SHP77 (cell line): Measurements from ENCODE around the gene CKAP2L.

Experiments
- DNase-seq, 2 experiments: peaks; one replicate each; lab custom pipeline; 2025; lab: John Stamatoyannopoulos, UW

CKAP2L gene

DNA sequence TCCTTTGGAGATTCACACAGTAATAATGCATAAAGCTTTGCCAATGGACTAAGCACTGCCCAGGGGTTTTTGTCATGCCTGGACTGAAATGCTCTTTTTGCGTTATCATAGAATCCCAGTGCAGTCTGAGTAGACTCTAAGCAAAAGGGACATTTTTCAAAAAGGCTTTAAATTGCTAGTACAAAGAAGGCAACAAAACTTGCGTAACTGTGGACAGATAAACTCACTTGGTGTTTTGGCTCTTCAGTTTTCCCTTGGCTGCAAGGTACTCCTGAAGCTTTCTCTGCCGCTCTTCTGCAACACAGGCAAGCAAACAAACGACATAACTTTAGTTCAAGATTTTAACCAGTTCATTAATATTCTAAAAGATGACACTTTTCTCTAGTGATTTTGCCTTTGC is 2.1 kb downstream of the CKAP2L start:
- DNase-seq, result no peak

DNA sequence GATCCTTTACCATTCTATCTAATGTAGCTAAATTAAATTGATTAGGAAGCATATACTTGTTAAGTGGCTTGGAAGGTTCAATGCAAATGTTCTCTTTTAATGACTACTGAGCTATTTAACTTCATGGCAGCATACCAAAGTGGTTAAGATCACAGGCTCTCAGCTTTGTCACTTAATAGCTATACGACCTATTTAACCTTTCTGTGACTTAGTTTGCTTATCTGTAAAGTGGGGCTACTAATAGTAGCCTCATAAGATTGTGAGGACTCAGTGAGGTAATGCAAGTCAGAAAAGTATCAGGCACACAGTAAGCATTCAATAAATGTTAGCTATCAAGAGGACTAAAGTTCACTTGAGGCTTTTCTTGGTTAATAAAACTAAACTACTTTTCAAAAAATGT is 4.3 kb downstream of the CKAP2L start:
- DNase-seq, result no peak

DNA sequence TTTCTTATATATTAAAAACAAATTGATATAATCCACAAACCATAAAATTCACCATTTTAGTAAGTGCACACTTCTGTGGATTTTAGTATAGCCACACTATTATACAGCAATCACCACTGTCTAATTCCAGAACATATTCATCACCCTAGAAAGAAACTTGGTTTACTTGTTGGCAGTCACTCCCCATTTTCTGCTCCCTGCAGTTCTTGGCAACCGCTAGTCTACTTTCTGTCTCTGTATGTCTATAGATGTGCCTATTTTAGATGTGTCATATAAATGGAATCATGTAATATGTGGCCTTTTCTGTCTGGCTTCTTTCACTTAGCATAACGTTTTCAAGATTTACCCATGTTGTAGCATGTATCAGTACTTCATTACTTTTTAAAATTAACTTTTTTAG is 5.7 kb downstream of the CKAP2L start:
- DNase-seq, result no peak

DNA sequence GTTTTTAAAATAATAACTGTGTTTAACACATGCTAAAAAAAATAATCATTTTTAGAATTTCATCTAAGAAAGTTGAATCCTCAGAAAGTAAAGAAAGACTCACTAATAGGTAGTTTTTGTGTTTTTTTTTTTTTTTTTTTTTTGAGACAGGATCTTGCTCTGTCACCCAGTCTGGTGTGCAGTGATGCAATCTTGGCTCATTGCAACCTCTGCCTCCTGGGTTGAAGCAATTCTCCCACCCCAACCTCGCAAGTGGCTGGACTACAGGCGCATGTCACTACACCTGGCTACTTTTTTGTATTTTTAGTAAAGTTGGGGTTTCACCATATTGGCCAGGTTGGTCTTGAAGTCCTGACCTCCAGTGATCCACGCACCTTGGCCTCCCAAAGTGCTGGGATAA is 7.1 kb downstream of the CKAP2L start:
- no peak for DNase-seq

DNA sequence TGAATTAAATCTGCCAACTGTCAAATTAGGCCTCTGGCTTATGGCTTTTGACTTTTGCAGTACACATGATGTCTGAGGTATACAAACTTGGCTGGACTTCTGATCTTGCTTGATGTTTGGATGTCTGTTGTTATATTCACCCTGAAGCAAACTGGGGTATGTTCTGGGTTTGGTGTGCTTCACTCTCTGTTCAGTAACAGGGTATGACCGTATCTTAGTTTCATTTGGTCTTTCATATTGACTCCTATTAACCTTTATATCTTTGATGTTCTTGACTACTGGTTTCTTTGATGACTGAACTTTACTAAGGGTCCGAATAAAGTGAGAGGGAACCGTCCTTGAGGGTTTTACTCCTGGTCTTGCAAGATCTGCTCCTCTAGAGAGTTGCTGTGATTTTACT is 8.2 kb downstream of the CKAP2L start:
- DNase-seq, result no peak

DNA sequence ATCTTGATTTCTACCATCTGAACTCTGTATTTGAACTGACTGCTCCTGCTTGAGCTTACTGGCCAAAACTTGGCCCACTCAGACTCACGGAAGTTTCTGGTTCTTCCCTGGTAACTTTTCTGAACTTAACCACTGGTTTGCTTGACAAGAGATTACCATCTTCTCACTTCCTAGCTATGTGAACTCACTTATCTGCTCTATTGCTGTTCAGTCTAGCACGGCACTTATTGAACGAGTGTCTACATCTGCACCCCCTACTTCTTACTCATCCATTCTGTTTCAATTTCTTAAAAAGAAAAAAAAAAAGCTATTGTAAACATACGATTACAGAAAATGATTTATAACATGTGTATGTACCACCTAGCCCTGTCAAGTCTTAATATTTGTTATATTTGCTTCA is 9.0 kb downstream of the CKAP2L start:
- DNase-seq, result no peak

DNA sequence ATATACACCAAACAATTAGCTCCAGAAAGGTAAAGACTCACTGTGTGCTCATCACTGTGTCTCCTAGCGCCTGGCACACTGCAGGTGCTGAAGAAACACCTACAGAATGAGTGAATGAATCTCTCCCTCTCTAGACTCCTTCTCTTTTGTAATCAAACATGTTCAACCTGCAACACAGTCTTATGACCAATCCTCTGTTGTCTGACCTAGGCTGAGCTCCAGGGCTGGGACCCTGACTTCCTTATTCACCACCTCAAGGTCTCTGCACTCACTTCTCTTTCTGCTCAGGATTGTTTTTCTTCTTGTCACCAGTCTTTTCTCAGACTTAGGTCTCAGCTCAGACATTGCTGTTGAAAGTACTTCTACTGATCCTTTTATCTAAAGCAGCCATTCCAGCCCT is 9.8 kb downstream of the CKAP2L start:
- no peak for DNase-seq

DNA sequence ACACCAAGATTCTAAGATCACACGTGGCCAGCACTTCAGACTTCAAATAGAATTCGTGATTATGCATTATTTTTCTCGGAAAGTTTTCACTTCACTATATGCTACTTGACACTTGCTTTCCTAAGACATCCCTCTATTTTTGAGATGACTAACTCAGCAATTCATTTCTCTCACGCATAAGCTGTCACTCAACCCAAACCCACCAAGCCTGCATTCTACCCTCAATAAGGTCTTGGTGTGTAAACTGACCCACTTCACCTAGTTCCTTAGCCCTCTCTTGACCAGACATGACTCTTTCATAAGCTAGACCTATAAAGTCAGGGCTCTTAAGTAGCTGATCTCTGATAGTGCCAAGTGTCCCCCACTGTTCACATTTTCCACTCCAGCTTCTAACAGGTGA is 11.7 kb downstream of the CKAP2L start:
- no peak for DNase-seq

DNA sequence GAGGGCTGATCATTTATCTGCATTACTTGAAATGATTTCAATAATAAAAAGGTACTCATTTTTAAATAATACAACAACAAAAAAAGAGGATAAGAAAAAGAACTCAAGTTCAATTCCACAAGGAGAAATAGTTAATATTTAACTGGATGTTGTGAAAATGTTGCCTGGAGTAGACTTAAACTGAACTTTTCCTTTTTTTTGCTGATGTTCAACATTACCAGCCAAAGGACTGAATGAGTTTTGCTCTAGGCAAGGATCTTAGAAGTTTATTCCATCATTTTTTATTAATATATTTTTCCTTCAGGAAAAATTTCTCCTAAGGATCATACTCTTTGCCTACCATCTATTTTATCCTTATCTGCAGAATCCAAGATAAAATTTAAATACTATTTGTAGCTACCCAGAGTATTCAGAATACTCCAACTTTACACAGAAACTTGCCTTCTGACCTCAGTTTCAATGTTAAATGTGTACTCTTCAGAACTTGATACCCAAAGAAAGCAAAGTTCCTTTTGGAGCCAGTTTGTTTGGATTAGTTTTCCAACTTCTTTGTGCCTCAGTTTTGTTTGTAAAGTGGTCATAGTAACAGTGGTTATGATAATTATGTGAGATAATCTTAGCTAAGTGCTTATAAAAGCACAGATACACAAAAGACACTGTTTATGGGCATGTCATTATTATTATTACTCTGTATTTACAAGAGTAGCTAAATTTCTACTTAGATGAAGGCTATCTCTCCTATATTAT is 12.8 kb downstream of the CKAP2L start:
- DNase-seq, result no peak

DNA sequence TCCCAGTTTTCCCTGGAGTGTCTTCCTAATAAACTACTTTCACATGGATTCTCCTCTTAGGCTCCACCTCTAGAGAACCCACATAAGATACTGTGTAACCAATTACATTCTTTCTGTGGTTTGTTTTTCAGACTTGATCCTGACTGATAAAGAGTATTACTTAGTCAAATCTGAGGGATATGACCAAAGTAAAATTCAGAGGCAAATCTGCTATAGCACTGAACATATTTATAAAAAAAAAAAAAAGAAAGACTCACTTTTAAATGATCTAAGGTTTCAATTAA is 13.9 kb downstream of the CKAP2L start:
- no peak for DNase-seq

DNA sequence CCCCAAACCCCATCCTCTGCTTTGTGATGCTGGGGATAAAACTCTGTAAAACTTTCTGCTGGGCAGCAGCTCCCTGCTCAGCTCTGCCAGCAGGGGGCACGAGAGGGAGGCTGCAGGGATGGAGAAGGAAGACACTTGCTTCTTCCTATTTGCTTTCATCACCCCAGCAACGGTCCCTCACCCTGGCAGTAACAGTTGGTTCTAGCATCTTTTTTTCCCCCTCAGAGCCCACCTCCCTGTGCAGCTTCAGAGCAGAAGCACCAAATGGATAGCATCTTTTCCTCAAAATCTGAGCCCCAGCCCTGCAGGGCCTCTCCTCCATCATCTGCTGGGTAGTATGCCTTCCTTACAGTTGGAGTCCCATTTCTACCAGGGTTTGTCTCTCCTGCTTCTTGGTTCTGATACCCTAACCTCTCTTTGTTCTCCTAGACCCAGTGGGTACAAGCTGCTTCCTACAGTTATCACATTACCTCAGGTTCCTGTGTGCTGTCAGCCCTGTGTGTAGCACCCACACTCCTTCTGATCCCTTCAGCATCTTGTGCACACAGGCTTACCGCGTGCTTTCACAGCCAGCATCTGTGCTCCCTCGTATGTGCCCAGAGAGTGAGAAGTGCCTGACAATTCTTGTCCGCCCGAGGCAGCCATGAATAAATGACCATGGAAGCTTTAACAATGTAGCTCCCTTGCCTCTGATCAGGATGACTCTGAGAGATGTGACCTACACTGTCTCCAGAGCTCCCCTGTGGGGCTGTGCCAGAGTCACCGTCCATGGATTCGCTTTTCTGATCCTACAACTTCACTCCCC is 14.5 kb downstream of the CKAP2L start:
- DNase-seq, result peak; percentile 27 to 60

DNA sequence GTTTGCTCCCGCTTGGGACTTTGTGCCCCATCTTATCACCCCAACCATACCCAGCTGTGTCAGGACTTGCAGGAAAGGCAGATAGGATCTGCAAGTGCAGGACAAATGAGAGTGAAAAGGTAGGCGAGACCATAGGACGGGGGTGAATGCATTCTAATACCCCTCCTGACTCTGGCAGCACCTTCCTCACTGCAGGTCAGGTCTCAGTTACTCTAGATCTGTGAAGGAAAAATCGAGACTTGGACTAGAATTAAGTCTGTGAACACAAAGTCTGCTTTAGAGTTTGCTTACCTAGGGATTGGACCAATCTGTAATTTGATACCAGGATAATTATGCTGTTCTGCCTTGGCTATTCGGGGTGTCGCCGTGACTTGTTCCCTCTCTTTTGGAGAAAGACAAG is 23.9 kb downstream of the CKAP2L start:
- no peak for DNase-seq

DNA sequence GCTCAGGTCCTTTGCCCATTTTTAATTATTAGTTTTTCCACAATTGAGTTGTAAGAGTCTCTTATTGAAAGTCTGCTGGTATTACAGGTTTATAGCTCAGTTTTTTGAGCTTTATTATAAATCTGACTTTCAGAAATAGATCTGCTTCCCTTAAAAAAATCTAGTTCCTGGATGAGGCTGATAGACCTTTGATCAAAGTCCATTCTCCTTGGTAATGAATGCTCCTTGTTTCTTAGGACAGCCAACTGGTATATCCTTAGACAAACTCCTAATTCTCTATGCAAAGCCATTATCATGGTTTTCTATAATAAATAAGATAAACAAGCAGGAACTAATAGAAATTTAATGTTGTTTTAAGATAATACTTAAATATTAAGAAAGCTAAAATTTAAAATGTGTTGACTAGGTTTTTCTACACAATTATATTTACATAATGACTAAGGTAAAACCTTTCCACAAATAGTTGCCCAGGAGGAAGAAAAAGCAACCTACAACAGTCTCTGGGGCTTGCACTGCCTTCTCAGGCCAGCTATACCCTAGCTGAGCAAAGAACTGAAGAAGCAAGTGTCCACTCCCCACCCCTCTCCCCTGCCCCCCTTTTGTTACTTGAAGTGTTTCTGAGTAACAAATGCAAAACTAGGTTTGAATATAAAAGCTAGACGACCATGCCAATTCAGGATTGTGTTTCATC is 26.7 kb downstream of the CKAP2L start:
- DNase-seq, result no peak

DNA sequence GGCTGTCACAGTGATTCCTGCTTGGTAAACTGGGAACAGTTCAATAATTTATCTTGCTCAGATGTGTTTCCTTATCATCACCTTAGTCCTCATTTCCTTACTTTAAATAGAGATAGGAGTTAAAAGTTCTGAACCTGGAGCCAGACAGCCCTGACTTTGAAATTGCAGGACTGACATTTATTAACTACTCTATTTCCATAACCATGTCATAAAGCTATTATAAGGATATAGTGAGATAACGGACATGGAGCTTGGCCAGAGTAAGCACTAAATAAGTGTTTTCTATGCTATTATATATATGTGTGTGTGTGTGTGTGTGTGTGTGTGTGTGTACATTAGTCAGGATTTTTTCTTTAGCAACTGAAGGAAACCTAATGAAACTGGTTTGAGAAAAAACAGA is 30.5 kb downstream of the CKAP2L start:
- DNase-seq, result no peak

DNA sequence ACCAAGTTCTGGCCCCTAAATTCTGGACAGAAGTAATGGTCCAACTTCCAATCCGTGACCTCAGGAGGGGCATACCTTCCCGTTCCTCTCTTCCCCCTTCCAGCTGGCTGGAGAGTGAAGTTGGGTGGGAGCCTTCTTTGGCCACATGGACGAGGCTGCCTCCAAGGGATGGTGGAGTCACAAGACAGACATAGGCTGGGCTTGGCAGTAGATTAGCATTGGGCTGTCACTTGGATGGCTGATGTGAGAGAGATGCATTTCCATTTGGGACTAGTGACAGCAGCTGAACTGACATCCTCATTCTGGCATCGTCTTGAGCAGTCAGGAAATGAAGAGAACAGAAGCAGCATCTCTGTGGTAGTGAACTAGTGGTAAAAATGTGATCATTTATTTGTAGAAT is 31.0 kb downstream of the CKAP2L start:
- DNase-seq, result no peak

DNA sequence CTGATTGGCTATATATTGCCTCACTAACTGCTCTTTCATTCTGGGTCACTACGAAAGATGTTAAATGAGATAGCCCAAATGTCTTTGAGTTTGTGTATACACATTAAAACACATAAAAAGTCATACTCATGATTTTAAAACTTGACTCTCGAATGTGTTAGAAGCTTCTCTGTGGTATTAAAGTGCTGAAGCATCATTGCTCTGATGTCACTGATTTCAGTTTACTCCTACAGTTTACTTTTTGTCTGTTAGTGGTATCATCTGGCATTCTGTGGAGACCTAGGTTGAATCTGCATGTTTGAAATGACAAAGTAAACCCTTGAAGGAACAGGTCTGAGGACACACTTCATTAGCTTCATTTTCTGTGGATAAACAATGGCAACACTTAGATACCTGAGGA is 32.9 kb downstream of the CKAP2L start:
- DNase-seq, result no peak

DNA sequence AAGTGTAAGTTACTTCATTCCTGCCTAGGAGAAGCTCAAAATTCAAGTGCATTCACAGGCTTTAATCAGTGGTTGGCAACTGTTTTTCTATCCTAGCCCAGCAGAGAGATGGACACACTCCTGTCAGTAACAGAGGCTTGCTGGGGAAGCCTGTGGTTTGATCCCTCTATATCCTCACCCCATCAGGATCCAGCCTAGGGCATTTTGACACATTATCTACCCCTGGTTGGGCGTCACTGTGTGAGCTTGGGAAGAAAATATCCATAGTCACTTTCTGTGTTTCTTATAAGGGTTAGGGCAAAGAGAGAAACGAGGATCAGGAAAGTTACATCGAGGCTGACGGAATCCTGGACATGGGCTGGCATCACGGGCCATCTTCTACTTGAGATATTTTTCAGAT is 33.6 kb downstream of the CKAP2L start:
- no peak for DNase-seq

DNA sequence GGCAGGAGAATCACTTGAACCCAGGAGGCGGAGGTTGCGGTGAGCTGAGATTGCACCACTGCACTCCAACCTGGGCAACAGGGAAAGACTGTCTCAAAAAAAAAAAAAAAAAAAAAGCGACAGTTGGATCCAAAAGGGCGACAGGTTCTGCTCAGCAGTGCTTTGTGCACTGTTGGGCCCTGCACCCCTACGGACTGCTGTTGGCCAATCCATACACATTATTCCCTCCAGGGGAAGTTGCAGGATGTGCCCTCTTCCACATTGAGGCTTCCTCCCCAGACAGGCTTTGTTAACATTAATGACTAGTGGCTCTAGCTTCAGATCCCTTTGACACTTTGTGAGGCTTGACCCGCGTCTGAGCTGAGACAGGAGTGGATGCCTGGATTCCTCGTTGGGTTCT is 34.2 kb downstream of the CKAP2L start:
- no peak for DNase-seq

DNA sequence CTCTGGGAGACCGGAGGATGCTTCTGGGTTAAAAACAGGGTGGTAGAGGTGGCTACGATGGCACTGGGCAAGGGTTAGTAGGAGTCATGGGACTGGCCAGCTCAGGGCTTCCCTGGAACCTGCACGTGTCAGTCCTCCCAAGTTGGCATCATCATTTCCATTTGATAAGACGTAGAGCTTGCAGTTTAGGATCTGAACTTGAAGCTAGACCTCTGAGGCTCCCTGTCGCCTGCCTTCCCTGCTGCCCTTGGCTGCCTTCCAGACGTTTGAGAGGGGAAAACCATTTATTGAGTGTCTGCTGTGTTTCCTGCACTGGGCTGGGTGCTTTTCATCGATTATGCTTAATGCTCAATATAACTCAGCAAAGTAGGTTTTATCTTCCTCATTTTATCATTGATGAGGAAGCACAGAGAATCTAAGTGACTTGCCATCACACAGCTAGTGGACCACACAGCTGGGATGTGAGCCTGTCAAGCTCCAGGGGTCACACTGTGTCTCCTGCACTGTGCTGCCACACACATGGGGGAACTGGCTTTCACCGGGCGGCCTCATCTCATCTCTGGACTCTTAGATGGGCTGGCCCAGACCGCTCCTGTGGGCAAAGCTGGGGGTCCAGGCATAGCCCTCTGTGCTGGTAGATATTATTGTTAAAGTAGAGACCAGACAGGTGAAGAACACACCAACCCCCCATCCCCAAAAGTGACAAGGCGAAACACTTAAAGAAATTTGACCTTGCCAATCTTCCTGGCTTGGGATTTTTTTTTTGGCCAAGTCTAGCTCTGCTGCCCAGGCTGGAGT is 35.8 kb downstream of the CKAP2L start:
- no peak for DNase-seq

DNA sequence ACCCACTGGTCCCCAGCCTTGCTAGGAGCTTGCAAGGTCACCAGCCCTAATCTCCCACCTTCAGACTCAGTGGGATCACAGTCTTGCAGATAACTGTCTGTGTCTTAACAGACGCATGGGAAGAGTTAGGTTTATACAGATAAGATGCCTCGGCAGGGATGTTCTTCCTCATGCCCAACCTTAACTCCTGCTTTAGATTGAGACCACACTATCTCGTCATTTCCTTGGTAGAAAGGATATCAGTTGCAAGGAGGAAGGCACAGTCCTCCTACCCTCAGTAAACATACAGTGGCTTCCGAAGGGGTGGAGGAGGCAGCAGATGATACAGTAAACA is 36.4 kb downstream of the CKAP2L start:
- no peak for DNase-seq

DNA sequence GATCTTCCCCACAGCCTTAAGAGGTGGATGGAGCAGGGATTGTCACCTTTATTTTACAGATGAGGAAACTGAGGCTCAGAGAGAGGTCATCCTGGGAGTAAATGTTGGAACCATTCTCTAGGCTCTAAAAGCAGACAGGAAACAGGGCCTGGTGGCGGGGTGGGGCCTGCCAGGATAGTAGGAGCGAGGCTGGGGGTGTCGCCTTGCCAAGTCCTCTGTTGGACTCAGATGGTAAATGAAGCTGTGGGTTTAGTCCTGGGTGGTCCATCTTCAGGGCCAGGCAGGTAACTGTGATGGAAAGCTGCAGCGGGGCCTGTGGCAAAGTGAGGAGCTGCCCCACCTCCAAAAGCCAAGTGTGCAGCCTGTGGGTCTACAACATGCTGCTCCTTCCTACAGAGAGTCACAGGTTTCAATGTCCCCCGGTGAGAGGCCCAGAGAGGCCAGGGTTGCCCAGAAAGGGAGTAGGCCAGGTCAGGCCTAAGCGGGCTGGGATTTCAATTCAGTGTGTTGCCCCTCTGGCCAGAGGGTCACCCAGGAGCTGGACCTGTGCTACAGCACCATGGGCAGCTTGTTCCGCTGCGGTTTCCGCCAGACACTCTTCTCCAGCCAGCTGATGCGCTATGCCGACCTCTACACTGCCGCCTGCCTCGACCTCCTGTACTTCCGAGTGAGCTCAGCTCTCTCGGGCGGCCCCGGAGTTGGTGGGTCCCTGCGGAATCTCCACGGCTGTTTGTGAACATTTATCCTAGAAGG is 37.0 kb downstream of the CKAP2L start:
- DNase-seq, result no peak
